ENCODE results near the gene TMEM242.

DNA sequence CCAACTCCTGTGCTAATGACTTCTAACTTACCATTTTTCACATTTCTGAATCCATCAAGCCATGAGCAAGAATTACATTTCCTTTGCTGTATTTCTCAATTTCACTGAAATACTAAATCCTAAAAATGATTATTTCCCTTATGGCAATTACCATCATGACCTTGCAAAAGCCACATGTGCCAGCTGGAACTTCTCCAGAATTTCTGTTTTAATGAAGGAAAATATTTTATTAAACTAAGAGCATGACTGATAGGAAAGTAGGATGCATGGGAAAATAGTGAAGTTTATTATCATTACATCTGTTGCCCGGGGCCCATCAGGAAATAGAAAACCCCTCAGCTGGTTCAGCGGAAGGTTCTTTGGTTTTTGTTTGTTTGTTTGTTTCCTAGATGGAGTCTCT is 14.4 kb upstream of the TMEM242 start:
- TF ChIP-seq, protein P1, sequence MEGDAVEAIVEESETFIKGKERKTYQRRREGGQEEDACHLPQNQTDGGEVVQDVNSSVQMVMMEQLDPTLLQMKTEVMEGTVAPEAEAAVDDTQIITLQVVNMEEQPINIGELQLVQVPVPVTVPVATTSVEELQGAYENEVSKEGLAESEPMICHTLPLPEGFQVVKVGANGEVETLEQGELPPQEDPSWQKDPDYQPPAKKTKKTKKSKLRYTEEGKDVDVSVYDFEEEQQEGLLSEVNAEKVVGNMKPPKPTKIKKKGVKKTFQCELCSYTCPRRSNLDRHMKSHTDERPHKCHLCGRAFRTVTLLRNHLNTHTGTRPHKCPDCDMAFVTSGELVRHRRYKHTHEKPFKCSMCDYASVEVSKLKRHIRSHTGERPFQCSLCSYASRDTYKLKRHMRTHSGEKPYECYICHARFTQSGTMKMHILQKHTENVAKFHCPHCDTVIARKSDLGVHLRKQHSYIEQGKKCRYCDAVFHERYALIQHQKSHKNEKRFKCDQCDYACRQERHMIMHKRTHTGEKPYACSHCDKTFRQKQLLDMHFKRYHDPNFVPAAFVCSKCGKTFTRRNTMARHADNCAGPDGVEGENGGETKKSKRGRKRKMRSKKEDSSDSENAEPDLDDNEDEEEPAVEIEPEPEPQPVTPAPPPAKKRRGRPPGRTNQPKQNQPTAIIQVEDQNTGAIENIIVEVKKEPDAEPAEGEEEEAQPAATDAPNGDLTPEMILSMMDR (conservative IDR thresholded peaks at IDR 0.05; ENCODE audit: low read length) = no peak
- TF ChIP-seq EZH2phosphoT487 (IDR thresholded peaks at IDR 0.05; ENCODE audit: borderline replicate concordance) = no peak

Measured in Loucy (cell line).